Activated T-helper 1 cell treated with anti-CD3 and anti-CD28 coated beads, Interleukin-12 subunit alpha, Interleukin-12 subunit beta, Interleukin-2, Interleukin-4 antibody, amounts not matched to agents 30 ng/mL and 10 ng/mL and 1 ng/mL, durations not matched to agents 14 hours and 24 hours and 36 hours (primary cell): Measurements from ENCODE around the gene HIVEP1. TPM values are rescaled to one million over a fixed set of nuclear protein-coding genes. Genes with fewer than 3 reads are reported as not detected.

Experiments
- DNase-seq: peaks from one replicate; pipeline ENCODE4 v3.0.0; 2021; ENCODE audit warnings: low spot score
- H3K27ac Mint-ChIP-seq: one replicate; pipeline ENCODE4 v1.8.0; 2021; ENCODE audit warnings: mild to moderate bottlenecking, mixed read lengths
- H3K27me3 Mint-ChIP-seq: one replicate; pipeline ENCODE4 v1.8.0; 2022; ENCODE audit warnings: mild to moderate bottlenecking, moderate library complexity, mixed read lengths; ENCODE audit not compliant: insufficient read depth
- H3K36me3 Mint-ChIP-seq: one replicate; pipeline ENCODE4 v1.8.0; 2021; ENCODE audit warnings: low read depth, mixed read lengths
- H3K4me1 Mint-ChIP-seq: one replicate; pipeline ENCODE4 v1.8.0; 2021; ENCODE audit warnings: low read depth, mixed read lengths
- H3K4me3 Mint-ChIP-seq: one replicate; pipeline ENCODE4 v1.8.0; 2021; ENCODE audit warnings: mild to moderate bottlenecking, moderate library complexity, mixed read lengths
- H3K9me3 Mint-ChIP-seq: one replicate; pipeline ENCODE4 v1.8.0; 2021; ENCODE audit warnings: mixed read lengths
- intact Hi-C: fragments of 100-400 bp; cut with micrococcal nuclease; formaldehyde crosslinking; loops from one replicate; pipeline ENCODE4 v1.15.1; 2024
- total RNA-seq: library from RNA; stranded (reverse); gene quantifications from 2 replicates; pipeline ENCODE4 v1.2.3, GENCODE V29; 2022

Gene HIVEP1
- total RNA-seq, result 69.8 and 72.7 TPM in 2 replicates

- Mint-ChIP-seq H3K27me3 (no peaks in the 10 kb centered on the region), H3K36me3 (peaks cover 29% of the 10 kb centered on the region), H3K27ac (peak within 1 kb of the TSS; percentile 99), H3K9me3 (peaks cover 13% of the 10 kb centered on the region), H3K4me1 (peaks cover 68% of the 10 kb centered on the region), H3K4me3 (peak within 1 kb of the TSS; percentile 97)
- no peak for DNase-seq
- intact Hi-C loops, result loop anchor here (2.0 kb wide), 2 partner anchors 19 to 277 kb away; no protein-coding TSS in a partner anchor
These were observed at the start of gene HIVEP1 for GRCh38 chr6:12012038-12012557. Gene HIVEP1, plus strand, starts transcription at chr6:12012312. Its CDS starts 3,317 bp downstream, at chr6:12015629.

GRCh38 chr6:11963756-11964500, 48.2 kb upstream of the HIVEP1 start:
- Mint-ChIP-seq H3K4me1 (no peaks in the 10 kb centered on the region), H3K27ac (no peak overlapping the region), H3K27me3 (no peaks in the 10 kb centered on the region), H3K9me3 (no peaks in the 10 kb centered on the region), H3K36me3 (no peaks in the 10 kb centered on the region), H3K4me3 (no peak overlapping the region)
- no peak for DNase-seq
- intact Hi-C loops, result no loop called here

- Mint-ChIP-seq H3K36me3 (no peaks in the 10 kb centered on the region), H3K27ac (no peak overlapping the region), H3K9me3 (no peaks in the 10 kb centered on the region), H3K4me1 (no peaks in the 10 kb centered on the region), H3K4me3 (no peak overlapping the region), H3K27me3 (no peaks in the 10 kb centered on the region)
- intact Hi-C loops, result no loop called here
- no peak for DNase-seq
These were observed 47.3 kb upstream of the HIVEP1 start for GRCh38 chr6:11964729-11965335.

- H3K4me1 Mint-ChIP-seq, result no peaks in the 10 kb centered on the region
- H3K27me3 Mint-ChIP-seq, result no peaks in the 10 kb centered on the region
- intact Hi-C loops, result no loop called here
- DNase-seq, result no peak
- no peaks in the 10 kb centered on the region for H3K9me3 Mint-ChIP-seq
- H3K4me3 Mint-ChIP-seq, result no peak overlapping the region
- H3K27ac Mint-ChIP-seq, result no peak overlapping the region
- no peaks in the 10 kb centered on the region for H3K36me3 Mint-ChIP-seq
These were observed 46.6 kb upstream of the HIVEP1 start for GRCh38 chr6:11965499-11965898.

- no peak overlapping the region for H3K4me3 Mint-ChIP-seq
These were observed 43.8 kb upstream of the HIVEP1 start for GRCh38 chr6:11968241-11968806.

GRCh38 chr6:11969092-11969491, 43.0 kb upstream of the HIVEP1 start:
- no peak for DNase-seq
- no peaks in the 10 kb centered on the region for H3K36me3 Mint-ChIP-seq
- H3K27me3 Mint-ChIP-seq, result peaks cover 3% of the 10 kb centered on the region
- H3K4me3 Mint-ChIP-seq, result no peak overlapping the region
- H3K4me1 Mint-ChIP-seq, result no peaks in the 10 kb centered on the region
- H3K27ac Mint-ChIP-seq, result no peak overlapping the region
- intact Hi-C loops, result no loop called here
- no peaks in the 10 kb centered on the region for H3K9me3 Mint-ChIP-seq

More at GRCh38 chr6:11968241-11968806, 43.8 kb upstream of the HIVEP1 start:
- peaks cover 3% of the 10 kb centered on the region for H3K27me3 Mint-ChIP-seq
- H3K9me3 Mint-ChIP-seq, result no peaks in the 10 kb centered on the region
- H3K36me3 Mint-ChIP-seq, result no peaks in the 10 kb centered on the region
- no peaks in the 10 kb centered on the region for H3K4me1 Mint-ChIP-seq
- no peak overlapping the region for H3K27ac Mint-ChIP-seq
- DNase-seq, result no peak
- intact Hi-C loops, result no loop called here

GRCh38 chr6:11970114-11970513, 42.0 kb upstream of the HIVEP1 start:
- no peak for DNase-seq
- Mint-ChIP-seq H3K4me3 (no peak overlapping the region), H3K9me3 (no peaks in the 10 kb centered on the region), H3K4me1 (peaks cover 5% of the 10 kb centered on the region), H3K27ac (no peak overlapping the region), H3K36me3 (no peaks in the 10 kb centered on the region), H3K27me3 (peaks cover 3% of the 10 kb centered on the region)
- intact Hi-C loops, result no loop called here

GRCh38 chr6:11971154-11971553, 41.0 kb upstream of the HIVEP1 start:
- no peaks in the 10 kb centered on the region for H3K36me3 Mint-ChIP-seq
- intact Hi-C loops, result no loop called here
- peaks cover 11% of the 10 kb centered on the region for H3K4me1 Mint-ChIP-seq
- no peak overlapping the region for H3K4me3 Mint-ChIP-seq
- no peaks in the 10 kb centered on the region for H3K9me3 Mint-ChIP-seq
- no peak for DNase-seq
- peaks cover 3% of the 10 kb centered on the region for H3K27me3 Mint-ChIP-seq
- no peak overlapping the region for H3K27ac Mint-ChIP-seq

- intact Hi-C loops, result no loop called here
- Mint-ChIP-seq H3K9me3 (no peaks in the 10 kb centered on the region), H3K36me3 (no peaks in the 10 kb centered on the region), H3K4me3 (no peak overlapping the region), H3K27me3 (peaks cover 3% of the 10 kb centered on the region), H3K4me1 (peaks cover 19% of the 10 kb centered on the region), H3K27ac (no peak overlapping the region)
- DNase-seq, result no peak
These were observed 39.8 kb upstream of the HIVEP1 start for GRCh38 chr6:11972270-11972669.

- Mint-ChIP-seq H3K4me3 (no peak overlapping the region), H3K9me3 (no peaks in the 10 kb centered on the region), H3K27me3 (peaks cover 3% of the 10 kb centered on the region), H3K4me1 (peaks cover 22% of the 10 kb centered on the region), H3K27ac (no peak overlapping the region), H3K36me3 (no peaks in the 10 kb centered on the region)
- intact Hi-C loops, result no loop called here
- DNase-seq, result no peak
These were observed 39.3 kb upstream of the HIVEP1 start for GRCh38 chr6:11972806-11973205.

- H3K27ac Mint-ChIP-seq, result no peak overlapping the region
- H3K9me3 Mint-ChIP-seq, result no peaks in the 10 kb centered on the region
- peaks cover 3% of the 10 kb centered on the region for H3K27me3 Mint-ChIP-seq
- H3K4me1 Mint-ChIP-seq, result peaks cover 26% of the 10 kb centered on the region
- no peak for DNase-seq
- no peaks in the 10 kb centered on the region for H3K36me3 Mint-ChIP-seq
- intact Hi-C loops, result no loop called here
- no peak overlapping the region for H3K4me3 Mint-ChIP-seq
These were observed 38.9 kb upstream of the HIVEP1 start for GRCh38 chr6:11973238-11973637.

- Mint-ChIP-seq H3K4me1 (peaks cover 29% of the 10 kb centered on the region), H3K27me3 (peaks cover 3% of the 10 kb centered on the region), H3K4me3 (no peak overlapping the region), H3K9me3 (no peaks in the 10 kb centered on the region), H3K36me3 (no peaks in the 10 kb centered on the region), H3K27ac (no peak overlapping the region)
- intact Hi-C loops, result no loop called here
- no peak for DNase-seq
These were observed 38.0 kb upstream of the HIVEP1 start for GRCh38 chr6:11974089-11974488.

GRCh38 chr6:11975353-11975977, 36.6 kb upstream of the HIVEP1 start:
- no peak for DNase-seq
- H3K4me1 Mint-ChIP-seq, result peaks cover 29% of the 10 kb centered on the region
- H3K27ac Mint-ChIP-seq, result no peak overlapping the region
- no peak overlapping the region for H3K4me3 Mint-ChIP-seq
- peaks cover 3% of the 10 kb centered on the region for H3K27me3 Mint-ChIP-seq
- intact Hi-C loops, result loop anchor here (1.0 kb wide), 1 partner anchor 33 kb away; no protein-coding TSS in a partner anchor
- H3K36me3 Mint-ChIP-seq, result no peaks in the 10 kb centered on the region
- H3K9me3 Mint-ChIP-seq, result no peaks in the 10 kb centered on the region
